ENCODE results near the gene INO80. TPM values are rescaled to one million over a fixed set of nuclear protein-coding genes. Genes with fewer than 3 reads are reported as not detected.

INO80 gene
- total RNA-seq, 1 donor from 2014 or later: 20.1 TPM

GRCh38 chr15:40948706-40949473 lies 167.2 kb downstream of the INO80 start:
- DNase-seq (ENCODE audit: low spot score): no peak

DNA sequence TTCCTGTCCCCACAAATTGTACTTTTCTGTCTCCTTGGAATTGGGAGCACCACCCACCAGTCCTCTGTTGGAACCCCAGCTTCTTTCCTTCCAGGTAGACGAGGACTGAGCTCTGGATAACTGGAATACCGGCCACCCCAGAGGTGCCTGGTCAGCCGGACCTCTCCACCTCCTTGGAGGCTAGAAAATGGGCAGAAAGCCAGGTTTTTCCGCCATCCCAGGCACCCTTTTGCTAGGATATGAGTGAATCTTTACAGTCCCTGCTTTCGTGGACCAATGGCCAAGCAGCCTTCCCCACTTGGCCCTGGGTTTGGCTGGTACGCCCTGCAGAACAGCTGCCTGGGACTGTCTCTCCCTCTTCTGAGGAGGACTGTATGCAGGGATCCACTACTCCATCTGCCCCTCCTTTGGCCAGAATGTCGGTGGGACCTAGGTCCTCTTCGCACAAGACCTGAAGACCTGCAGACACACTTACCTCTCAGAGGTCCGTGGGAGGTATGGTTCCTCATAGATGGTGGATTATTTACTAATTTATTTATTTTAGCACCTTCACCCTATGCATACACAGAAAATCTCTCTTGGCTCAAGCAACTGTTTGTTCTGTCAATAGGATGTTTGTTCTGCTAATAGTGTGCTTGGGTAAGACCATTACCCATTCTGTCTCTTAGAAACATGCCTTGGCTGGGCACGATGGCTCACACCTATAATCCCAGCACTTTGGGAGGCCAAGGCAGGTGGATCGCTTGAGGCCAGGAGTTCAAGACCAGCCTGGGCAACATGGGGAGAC lies 171.4 kb downstream of the INO80 start:
- DNase-seq (ENCODE audit: low spot score): no peak

GRCh38 chr15:40943764-40944365 lies 172.2 kb downstream of the INO80 start:
- no peak for DNase-seq (ENCODE audit: low spot score)

- DNase-seq (ENCODE audit: low spot score): no peak
Observed at GRCh38 chr15:40942878-40943277, 173.2 kb downstream of the INO80 start.

GRCh38 chr15:40942337-40942854 lies 173.7 kb downstream of the INO80 start:
- no peak for DNase-seq (ENCODE audit: low spot score)

- peak; percentile 63 for DNase-seq (ENCODE audit: low spot score)
Observed at GRCh38 chr15:40941528-40942336, 174.3 kb downstream of the INO80 start.

DNA sequence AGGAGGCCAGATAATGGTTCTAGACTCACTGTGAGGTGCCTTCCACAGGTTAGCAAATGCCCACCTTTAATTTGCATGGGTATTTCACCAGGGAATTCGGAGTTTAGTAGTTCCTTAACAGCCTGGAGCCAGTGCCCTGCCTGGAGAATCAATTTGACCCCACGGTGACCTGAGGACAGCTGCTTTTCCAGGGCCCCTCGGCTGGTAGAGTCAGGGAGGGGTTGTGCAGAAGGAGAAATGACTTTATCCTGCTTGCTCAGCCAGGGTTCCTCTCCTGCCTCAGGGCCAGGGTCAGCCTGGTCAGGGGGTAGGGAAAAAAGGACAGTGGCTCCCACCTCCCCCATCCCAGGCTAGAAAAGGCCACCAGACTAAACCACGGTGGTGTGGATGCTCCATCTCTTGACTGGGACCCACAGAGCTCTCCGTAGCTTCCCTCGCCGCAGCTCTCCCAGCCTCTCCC lies 175.0 kb downstream of the INO80 start:
- DNase-seq (ENCODE audit: low spot score): no peak

DNA sequence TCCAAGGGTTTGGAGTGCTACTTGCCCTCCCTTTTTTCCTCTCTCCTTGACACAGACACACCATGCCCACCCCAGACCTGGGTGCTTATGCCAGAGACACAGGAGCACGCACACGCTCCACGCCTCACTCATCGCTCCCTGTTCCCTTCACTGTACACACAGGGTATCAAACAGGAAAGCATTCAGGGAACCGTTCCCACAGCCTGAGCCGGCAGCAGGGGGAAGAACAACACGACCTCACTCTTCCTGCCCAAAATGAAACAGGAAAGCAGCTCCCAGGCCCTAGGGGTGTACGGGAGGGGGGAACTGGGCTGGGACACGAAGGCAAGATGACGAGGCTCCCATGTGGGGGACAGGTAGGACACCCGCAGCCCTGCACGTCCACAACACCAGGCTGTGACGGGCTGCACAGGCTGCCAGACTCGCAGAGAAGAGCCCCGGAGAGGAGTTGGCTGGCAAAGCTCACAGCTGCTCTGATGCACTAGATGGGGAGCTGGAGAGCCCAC lies 175.7 kb downstream of the INO80 start:
- DNase-seq (ENCODE audit: low spot score): no peak

GRCh38 chr15:40938536-40938870 lies 177.6 kb downstream of the INO80 start:
- no peak for DNase-seq (ENCODE audit: low spot score)

- no peak for DNase-seq (ENCODE audit: low spot score)
Observed at GRCh38 chr15:40937762-40938535, 178.1 kb downstream of the INO80 start.

- DNase-seq (ENCODE audit: low spot score): no peak
Observed at GRCh38 chr15:40936709-40937666, 179.1 kb downstream of the INO80 start.

DNA sequence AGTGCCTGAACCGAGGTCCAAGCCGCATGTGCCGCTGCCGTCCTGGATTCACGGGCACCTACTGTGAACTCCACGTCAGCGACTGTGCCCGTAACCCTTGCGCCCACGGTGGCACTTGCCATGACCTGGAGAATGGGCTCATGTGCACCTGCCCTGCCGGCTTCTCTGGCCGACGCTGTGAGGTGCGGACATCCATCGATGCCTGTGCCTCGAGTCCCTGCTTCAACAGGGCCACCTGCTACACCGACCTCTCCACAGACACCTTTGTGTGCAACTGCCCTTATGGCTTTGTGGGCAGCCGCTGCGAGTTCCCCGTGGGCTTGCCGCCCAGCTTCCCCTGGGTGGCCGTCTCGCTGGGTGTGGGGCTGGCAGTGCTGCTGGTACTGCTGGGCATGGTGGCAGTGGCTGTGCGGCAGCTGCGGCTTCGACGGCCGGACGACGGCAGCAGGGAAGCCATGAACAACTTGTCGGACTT lies 179.8 kb downstream of the INO80 start:
- DNase-seq (ENCODE audit: low spot score): no peak

GRCh38 chr15:40934457-40934856 lies 181.6 kb downstream of the INO80 start:
- DNase-seq (ENCODE audit: low spot score): no peak

DNA sequence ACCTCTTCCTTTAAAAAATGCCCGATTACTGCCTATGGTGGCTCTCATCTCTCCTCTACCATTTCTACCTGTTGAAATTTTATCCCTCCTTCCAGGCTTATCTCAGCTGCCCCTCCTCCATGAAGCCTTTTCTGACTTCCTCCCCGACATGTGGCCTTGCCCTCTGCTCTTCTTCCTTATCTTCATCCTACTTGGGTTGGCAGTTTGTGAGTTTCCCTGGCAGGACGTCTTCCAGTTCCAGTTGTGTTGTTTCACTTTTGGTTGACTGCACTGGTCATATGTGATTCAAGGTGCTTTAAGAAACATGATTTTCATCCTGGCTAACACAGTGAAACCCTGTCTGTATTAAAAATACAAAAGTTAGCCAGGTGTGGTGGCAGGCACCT lies 182.6 kb downstream of the INO80 start:
- no peak for DNase-seq (ENCODE audit: low spot score)

GRCh38 chr15:40932649-40933516 lies 183.2 kb downstream of the INO80 start:
- no peak for DNase-seq (ENCODE audit: low spot score)

- DNase-seq (ENCODE audit: low spot score): no peak
Observed at GRCh38 chr15:40932156-40932555, 183.9 kb downstream of the INO80 start.

- DNase-seq (ENCODE audit: low spot score): no peak
Observed at GRCh38 chr15:40931300-40932142, 184.6 kb downstream of the INO80 start.

Data from mucosa of gallbladder (tissue), 1 donor.